Pancreas (tissue), 10 donors: Measurements from ENCODE around the gene ASPRV1. TPM values are rescaled to one million over a fixed set of nuclear protein-coding genes. Genes with fewer than 3 reads are reported as not detected.

ENCODE experiments used
- ATAC-seq, 4 donors: fragments of 200-7000 bp; cut with Tn5 transposase; one replicate each; pipeline versions ENCODE4 v1.8.0 to v1.9.1; 2020; ENCODE audit warnings: mild to moderate bottlenecking in 4 of 4, moderate library complexity in 4 of 4
- DNase-seq, 6 donors: peaks; one replicate each; pipeline ENCODE4 v3.0.0-alpha.2; 2020
- FAIRE-seq: peaks from 2 replicates; lab custom pipeline; 2012; peaks lifted over from hg19 to GRCh38; lab: Jason Lieb, UNC
- H3K27ac ChIP-seq, 4 donors: fragments of 200-600 bp; sonication (generic); 1 replicate in 3 of 4; 2 replicates in 1 of 4; pipeline versions ENCODE4 v1.5.0 to v1.8.0; 2020
- H3K27me3 ChIP-seq, 4 donors: fragments of 200-600 bp; one replicate each; pipeline ENCODE4 v1.8.0; 2021
- H3K36me3 ChIP-seq, 3 donors: fragments of 200-600 bp; sonication (generic) in 1 of 3; one replicate each; pipeline versions ENCODE4 v1.5.0 to v1.8.0; 2020 to 2021
- H3K4me1 ChIP-seq, 3 donors: fragments of 200-600 bp; one replicate each; pipeline ENCODE4 v1.8.0; 2021
- H3K4me3 ChIP-seq, 4 donors: fragments of 200-600 bp; sonication (generic) in 2 of 4; one replicate each; pipeline versions ENCODE4 v1.5.0 to v1.8.0; 2020 to 2021
- H3K9me3 ChIP-seq, 4 donors: fragments of 200-600 bp; one replicate each; pipeline ENCODE4 v1.8.0; 2021
- CTCF ChIP-seq, 4 donors: fragments of 200-600 bp; sonication (generic) in 3 of 4; IDR thresholded peaks; one replicate each; pipeline versions ENCODE4 v1.5.0 to v1.8.0; 2021; ENCODE audit warnings: antibody characterized with exemption in 4 of 4
- WGBS, 2 donors: extraction: QIAGEN DNeasy Blood & Tissue Kit; methylation state at CpG; one replicate each; pipeline ENCODE4 v1.1.7; 2013; 5-methylcytosine and 5-hydroxymethylcytosine counted together
- intact Hi-C, 3 donors: fragments of 100-400 bp; cut with DNase I; formaldehyde crosslinking; loops; one replicate each; pipeline versions ENCODE4 v1.11.1 to v1.14.2; 2022
- polyA plus RNA-seq, 2 donors: library from polyadenylated mRNA; stranded (reverse); fragments of 200-250 nt; gene quantifications; one replicate each; pipeline ENCODE4 v1.2.3, GENCODE V29; 2013
- total RNA-seq, 6 donors: library from RNA; stranded (reverse); fragmentation: NEBNext Ultra II Directional in 4 of 6; extraction: Animal tissue kit (Norgen Biotek cat#: 25700) in 4 of 6; gene quantifications; one replicate each; pipeline versions ENCODE4 v1.2.1 to v1.2.4, GENCODE V29; 2021 to 2023
- donor health status: healthy with polysubstance abuse.
- donor health status: DM: no; HTN: no; CAD: no; lungs with moderate emphysema.
- donor health status: DM: no; HTN: no; CAD: no.
- donor health status: control.
- donor health status: control.
- donor health status: Bipolar disorder and iron deficiency.
- donor health status: DM: yes; HTN: yes; CAD: no.
- donor health status: DM: no; HTN: no; CAD: no.
- donor health status: DM: no; HTN: no; CAD: no.
- donor health status: DM: yes; HTN: yes; CAD: no.

Gene ASPRV1
- total and polyA plus RNA-seq, 8 donors = 0.12 to 1.2 (median 0.29) TPM

- DNase-seq (no peak), FAIRE-seq (no peak), ATAC-seq (no peak)
- Histone ChIP-seq H3K4me3 (no peak overlapping the region), H3K27me3 (no peaks in the 10 kb centered on the region), H3K36me3 (no peaks in the 10 kb centered on the region), H3K27ac (no peak overlapping the region), H3K4me1 (no peaks in the 10 kb centered on the region), H3K9me3 (no peaks in the 10 kb centered on the region)
- intact Hi-C loops = no loop called here
- TF ChIP-seq CTCF (IDR thresholded peaks at IDR 0.05) = no peak
- WGBS, 2 donors = 47 to 70% methylated on average over 6 of the region's 6 CpGs
Measured at GRCh38 chr2:69958480-69958879, 3.0 kb downstream of the ASPRV1 start.

GRCh38 chr2:69957965-69958364 lies 3.5 kb downstream of the ASPRV1 start:
- WGBS, 2 donors = 33 to 37% methylated on average over 8 of the region's 8 CpGs
- TF ChIP-seq CTCF (IDR thresholded peaks at IDR 0.05) = no peak
- Histone ChIP-seq H3K9me3 (no peaks in the 10 kb centered on the region), H3K27me3 (no peaks in the 10 kb centered on the region), H3K4me3 (no peak overlapping the region), H3K4me1 (no peaks in the 10 kb centered on the region), H3K36me3 (no peaks in the 10 kb centered on the region), H3K27ac (no peak overlapping the region)
- no peak for ATAC-seq
- no peak for DNase-seq
- no peak for FAIRE-seq
- intact Hi-C loops = no loop called here

GRCh38 chr2:69956475-69956979 lies 4.9 kb downstream of the ASPRV1 start:
- FAIRE-seq = no peak
- DNase-seq = no peak
- no peak overlapping the region for H3K27ac ChIP-seq
- intact Hi-C loops = no loop called here
- H3K36me3 ChIP-seq = no peaks in the 10 kb centered on the region
- no peaks in the 10 kb centered on the region for H3K4me1 ChIP-seq
- 72 to 78% methylated on average over 6 of the region's 6 CpGs for WGBS, 2 donors
- TF ChIP-seq CTCF (IDR thresholded peaks at IDR 0.05) = no peak
- no peaks in the 10 kb centered on the region for H3K9me3 ChIP-seq
- H3K4me3 ChIP-seq = no peak overlapping the region
- no peaks in the 10 kb centered on the region for H3K27me3 ChIP-seq
- ATAC-seq = no peak

GRCh38 chr2:69955029-69955428 lies 6.4 kb downstream of the ASPRV1 start:
- Histone ChIP-seq H3K4me1 (no peaks in the 10 kb centered on the region), H3K9me3 (no peaks in the 10 kb centered on the region), H3K27ac (no peak overlapping the region), H3K27me3 (no peaks in the 10 kb centered on the region), H3K36me3 (no peaks in the 10 kb centered on the region), H3K4me3 (no peak overlapping the region)
- no peak for DNase-seq
- intact Hi-C loops = no loop called here
- FAIRE-seq = no peak
- no peak for TF ChIP-seq CTCF (IDR thresholded peaks at IDR 0.05)
- ATAC-seq = no peak
- WGBS, 2 donors = 68 to 74% methylated on average over 11 of the region's 11 CpGs

- FAIRE-seq (no peak), ATAC-seq (no peak), DNase-seq (no peak)
- WGBS, 2 donors = 95 to 100% methylated on average over 1 of the region's 1 CpG
- TF ChIP-seq CTCF (IDR thresholded peaks at IDR 0.05) = no peak
- intact Hi-C loops = no loop called here
- Histone ChIP-seq H3K4me1 (no peaks in the 10 kb centered on the region), H3K27ac (no peak overlapping the region), H3K27me3 (no peaks in the 10 kb centered on the region), H3K4me3 (no peak overlapping the region), H3K9me3 (no peaks in the 10 kb centered on the region), H3K36me3 (no peaks in the 10 kb centered on the region)
Measured at GRCh38 chr2:69954084-69954483, 7.3 kb downstream of the ASPRV1 start.
